PFSK-1 (cell line): Measurements from ENCODE around the gene KIF20B.

Source experiments
- POLR2AphosphoS5 ChIP-seq: IDR thresholded peaks from 2 replicates; pipeline ENCODE4 v1.6.1; 2012; ENCODE audit warnings: low read depth, mild to moderate bottlenecking, control low read depth, low read length, moderate library complexity
- SIN3A ChIP-seq: IDR thresholded peaks from 2 replicates; pipeline ENCODE4 v1.6.1; 2012; ENCODE audit warnings: mild to moderate bottlenecking, low read length, moderate library complexity, borderline replicate concordance; ENCODE audit not compliant: insufficient read depth
- TAF1 ChIP-seq: IDR thresholded peaks from 2 replicates; pipeline ENCODE4 v1.6.1; 2012; ENCODE audit warnings: low read length, control low read depth, borderline replicate concordance; ENCODE audit not compliant: insufficient read depth
- TF ChIP-seq, protein P1 (sequence below), 2 experiments: IDR thresholded peaks; 2 replicates each; pipeline versions ENCODE4 v1.6.1 to v1.8.0; 2011 to 2012; ENCODE audit warnings: low read depth in 2 of 2, low read length in 2 of 2, control low read depth in 1 of 2, inconsistent platforms in 1 of 2, mild to moderate bottlenecking in 1 of 2, moderate library complexity in 1 of 2; ENCODE audit not compliant: insufficient read depth in 1 of 2

DNA sequence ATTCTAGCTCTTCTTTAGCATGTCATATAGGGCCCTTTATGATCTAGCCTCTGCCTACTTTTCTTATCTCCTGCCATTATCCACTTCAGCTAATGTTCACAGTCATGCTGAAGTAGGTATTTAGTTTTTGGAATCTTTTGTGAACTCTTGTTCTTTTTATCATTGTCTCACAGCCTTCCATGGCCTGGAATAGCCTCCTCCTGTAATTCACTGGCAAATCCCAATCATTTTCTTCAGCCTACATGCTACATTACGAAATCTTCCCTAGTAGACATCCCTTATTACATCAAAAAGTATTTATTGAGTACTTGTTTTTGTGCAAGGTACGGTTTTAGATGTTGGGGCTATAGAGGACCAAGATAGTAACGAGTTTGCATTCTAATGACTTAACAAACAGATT is 3.4 kb upstream of the KIF20B start:
- TF ChIP-seq POLR2AphosphoS5: no peak
- TF ChIP-seq, protein P1, sequence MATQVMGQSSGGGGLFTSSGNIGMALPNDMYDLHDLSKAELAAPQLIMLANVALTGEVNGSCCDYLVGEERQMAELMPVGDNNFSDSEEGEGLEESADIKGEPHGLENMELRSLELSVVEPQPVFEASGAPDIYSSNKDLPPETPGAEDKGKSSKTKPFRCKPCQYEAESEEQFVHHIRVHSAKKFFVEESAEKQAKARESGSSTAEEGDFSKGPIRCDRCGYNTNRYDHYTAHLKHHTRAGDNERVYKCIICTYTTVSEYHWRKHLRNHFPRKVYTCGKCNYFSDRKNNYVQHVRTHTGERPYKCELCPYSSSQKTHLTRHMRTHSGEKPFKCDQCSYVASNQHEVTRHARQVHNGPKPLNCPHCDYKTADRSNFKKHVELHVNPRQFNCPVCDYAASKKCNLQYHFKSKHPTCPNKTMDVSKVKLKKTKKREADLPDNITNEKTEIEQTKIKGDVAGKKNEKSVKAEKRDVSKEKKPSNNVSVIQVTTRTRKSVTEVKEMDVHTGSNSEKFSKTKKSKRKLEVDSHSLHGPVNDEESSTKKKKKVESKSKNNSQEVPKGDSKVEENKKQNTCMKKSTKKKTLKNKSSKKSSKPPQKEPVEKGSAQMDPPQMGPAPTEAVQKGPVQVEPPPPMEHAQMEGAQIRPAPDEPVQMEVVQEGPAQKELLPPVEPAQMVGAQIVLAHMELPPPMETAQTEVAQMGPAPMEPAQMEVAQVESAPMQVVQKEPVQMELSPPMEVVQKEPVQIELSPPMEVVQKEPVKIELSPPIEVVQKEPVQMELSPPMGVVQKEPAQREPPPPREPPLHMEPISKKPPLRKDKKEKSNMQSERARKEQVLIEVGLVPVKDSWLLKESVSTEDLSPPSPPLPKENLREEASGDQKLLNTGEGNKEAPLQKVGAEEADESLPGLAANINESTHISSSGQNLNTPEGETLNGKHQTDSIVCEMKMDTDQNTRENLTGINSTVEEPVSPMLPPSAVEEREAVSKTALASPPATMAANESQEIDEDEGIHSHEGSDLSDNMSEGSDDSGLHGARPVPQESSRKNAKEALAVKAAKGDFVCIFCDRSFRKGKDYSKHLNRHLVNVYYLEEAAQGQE (IDR thresholded peaks at IDR 0.05; ENCODE audit: insufficient read depth in 1 of 2, low read depth in 2 of 2, low read length in 2 of 2): no peak
- no peak for TF ChIP-seq TAF1
- TF ChIP-seq SIN3A: no peak
